ENCODE measurements around the gene MRPL33.

The MRPL33 gene

DNA sequence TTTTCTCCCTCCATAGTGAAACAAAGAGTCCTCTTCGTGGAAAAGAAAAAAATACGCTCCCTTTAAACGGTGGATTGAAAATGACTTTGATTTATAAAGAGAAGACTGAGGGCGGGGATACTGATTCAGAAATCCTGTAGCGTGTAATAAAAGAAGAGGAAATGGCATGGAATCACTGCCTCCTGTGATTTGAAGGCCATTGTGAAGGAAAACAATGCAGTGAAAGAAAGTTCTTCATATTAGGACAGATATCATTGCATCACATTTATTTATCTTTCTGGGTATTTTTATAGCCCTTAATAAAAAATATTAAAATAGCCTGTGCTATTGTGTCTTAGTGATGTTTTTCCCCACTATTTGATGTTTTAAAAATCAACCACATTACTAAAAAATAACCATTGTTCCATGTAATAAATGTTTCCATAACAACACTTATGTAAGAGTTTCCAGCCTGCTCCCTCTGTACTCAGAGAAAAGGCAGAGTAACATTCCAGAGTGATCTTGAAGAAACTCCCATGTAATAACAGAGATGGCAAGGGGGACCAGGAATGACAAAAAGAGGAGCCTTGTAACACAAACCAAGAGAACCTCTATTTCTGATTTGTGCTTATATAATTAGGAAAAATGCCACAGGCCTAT, 8.0 kb downstream of the MRPL33 start:
- no peak for DNase-seq (ENCODE audit: low spot score)

DNA sequence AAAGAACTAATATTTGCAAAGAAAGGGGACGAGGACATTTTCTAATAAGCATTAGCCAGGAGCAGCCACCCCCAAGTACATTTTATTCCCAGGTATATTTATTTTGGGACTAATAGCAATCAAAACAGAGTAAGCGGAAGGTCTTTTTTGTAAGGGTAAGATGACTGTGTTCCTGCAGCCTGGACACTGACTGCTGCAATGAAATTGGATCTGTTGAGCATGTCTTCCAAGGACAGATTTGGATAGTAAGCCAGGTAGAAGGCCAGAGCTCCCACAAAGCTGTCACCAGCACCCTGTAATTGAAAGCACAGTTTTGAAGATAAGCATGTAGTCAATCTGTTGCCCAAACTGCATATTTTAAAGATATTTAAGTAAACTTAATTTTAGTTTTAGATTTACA, 10.0 kb downstream of the MRPL33 start:
- DNase-seq (ENCODE audit: low spot score) = no peak

DNA sequence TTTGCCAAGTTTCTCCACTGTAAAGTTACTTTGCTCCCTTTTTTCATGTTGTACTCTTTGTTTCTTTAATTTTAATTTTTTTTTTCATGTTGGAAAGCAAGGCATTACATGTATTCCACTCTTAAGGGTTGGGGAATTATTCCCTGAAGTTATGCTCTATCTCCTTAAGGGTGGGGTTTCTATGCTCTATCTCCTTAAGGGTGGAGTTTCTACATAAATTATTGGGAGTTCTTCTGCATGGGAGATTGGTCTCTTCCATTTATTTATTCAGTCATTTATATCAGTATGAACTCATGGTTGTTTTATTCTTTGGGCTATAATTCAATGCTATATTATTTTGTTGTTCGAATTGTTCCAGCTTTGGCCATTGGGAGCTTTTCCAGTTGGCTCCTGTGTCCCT, 11.2 kb downstream of the MRPL33 start:
- no peak for DNase-seq (ENCODE audit: low spot score)

DNA sequence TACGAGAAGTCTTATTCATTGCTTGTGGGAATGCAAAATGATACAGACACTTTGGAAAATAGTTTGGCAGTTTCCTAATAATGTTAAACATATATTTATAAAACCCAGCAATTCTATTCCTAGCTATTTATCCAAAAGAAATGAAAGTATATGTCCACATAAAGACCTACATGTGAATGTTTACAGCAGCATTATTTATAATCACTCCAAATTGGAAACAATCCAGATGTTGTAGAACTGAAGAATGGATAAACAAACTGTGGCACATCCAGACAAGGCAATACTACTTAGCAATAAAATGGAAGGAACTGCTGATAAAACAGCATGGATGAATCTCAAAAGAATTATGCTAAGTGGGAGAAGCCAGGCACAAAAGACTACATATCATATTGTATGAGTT, 19.3 kb downstream of the MRPL33 start:
- DNase-seq (ENCODE audit: low spot score) = no peak

DNA sequence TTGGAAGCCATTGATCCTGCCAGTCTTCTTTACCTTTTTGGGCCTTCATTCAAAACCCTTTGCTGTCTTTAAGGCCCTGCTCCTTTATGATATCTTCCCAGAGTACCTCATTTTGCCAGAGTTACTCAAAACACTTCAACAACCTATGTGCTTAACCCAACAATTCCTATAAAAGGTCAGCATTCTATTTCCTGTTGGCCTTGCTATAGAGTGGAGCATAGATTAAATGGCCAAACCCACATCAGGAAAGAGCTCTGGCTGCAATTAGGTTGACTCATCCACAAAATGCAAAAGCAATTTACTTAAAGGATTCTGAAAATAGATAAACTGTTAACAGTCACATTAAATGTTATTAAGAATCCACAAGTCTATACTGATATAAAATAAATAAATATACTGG, 21.2 kb downstream of the MRPL33 start:
- DNase-seq (ENCODE audit: low spot score) = no peak

DNA sequence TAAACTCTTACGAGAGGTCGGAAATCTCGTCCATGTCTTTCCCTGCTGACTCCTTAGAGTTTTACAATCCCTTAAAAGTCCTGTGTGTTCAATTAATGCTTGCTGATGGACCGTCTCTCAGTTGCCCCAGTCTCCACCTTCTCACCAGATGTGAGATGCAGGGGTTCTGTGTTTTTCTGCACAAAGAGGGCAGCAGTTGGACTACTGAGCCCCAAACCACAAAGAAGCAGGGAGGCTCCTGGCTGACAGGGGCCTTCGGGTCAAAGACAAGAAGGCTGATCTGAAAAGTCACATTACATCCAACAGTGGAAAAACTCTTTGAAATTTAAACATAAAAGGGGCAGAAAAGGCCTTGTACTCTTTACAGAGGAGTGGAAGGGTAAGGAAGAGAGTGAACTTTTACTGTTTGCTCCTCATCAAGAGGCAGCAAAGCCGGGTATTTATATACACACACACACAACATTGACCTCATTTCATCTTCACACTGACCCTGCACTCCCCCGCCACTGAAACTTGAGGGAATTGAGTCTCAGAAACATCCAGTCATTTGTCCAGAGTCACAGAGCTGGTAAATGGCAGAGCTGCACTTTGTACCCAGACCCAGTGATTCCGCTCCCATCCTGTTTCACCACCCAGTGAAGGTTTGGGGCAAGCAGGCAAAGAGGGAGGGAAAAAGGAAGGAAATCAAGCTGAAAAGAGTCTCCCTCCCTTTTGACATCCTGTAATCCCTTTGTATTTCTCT, 23.7 kb downstream of the MRPL33 start:
- no peak for DNase-seq (ENCODE audit: low spot score)

DNA sequence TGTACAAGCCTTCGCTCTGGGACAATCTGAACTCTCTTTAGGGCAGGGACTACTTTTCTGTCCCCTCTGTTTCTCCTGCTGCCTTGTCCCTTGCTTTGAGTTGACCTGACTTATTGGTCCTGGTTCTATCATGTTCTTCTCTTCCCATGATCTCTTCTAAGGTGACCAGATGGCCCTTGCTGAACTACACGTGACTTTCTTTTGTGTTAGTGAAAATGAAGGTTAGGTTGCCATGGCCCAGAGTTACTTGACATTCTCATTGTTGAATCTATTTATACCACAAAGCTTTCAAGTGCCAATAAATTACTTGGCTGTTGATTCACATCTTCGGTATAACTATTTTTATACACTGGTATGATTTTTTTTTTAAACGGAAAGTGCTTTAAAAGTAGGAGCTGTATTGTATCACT, 24.4 kb downstream of the MRPL33 start:
- no peak for DNase-seq (ENCODE audit: low spot score)

DNA sequence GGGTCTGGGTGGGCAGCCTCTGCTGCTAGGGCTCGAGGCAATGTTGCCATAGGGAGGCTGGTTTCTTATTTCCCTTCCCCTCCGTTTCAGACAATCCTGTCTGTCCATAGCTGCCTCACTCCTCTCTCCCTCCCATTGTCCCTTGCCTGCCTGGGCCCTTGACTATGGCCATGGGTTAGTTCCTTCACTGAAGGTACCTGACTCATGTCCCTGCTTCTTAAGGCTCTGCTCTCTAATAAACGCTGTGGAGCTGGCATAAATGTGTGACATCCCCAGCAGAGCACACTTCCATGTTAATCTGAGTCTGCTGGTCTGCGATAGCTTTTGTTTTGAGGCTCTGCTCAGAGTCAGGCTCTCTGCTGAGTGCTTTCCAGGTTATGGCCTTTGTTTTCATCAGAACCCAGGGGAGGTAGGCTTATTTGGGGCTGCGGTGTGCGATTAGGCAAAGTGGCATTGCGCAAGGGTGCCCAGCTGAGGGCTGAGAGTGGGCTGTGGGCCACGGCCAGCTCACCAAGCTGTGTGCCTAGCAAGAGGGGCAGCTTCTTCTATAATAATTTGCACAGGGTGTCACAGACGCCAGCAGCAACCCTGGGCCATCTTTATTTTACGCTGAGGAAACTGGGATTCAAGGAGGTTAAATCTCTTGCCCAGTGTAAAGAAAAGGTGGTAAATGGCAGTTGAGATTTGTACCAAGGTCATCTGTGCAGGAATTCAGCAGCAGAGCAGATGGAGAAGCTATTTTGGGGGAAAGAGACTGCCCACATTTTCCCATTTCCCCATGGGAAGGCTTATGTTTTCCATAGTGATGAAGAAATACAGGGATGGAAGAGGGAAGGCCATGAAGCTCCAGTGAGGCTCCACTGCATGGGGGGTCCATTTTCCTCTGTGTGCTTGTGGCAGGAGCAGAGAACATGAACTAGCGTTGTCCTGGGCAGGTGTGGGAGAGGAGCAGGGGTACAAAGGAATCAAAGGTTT, 25.6 kb downstream of the MRPL33 start:
- no peak for DNase-seq (ENCODE audit: low spot score)

DNA sequence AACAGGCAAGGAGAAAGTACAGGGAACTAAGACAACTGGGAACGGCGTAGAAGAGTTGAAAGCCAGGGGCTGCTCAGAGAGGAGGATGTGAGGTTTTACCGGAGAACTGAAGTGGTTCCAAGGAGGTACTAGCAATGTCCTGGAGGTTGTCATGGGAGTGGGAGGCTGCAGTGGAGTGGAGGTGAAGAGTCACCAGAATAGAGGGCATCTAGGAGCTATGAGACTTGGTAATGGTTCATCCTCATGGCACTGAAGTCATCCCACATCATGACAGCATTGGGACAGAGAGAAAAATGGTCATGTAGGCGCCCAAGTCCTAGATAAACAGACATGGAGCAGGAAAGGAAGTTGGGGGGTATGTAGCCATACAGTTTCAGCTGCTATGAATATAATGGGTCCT, 26.3 kb downstream of the MRPL33 start:
- no peak for DNase-seq (ENCODE audit: low spot score)

DNA sequence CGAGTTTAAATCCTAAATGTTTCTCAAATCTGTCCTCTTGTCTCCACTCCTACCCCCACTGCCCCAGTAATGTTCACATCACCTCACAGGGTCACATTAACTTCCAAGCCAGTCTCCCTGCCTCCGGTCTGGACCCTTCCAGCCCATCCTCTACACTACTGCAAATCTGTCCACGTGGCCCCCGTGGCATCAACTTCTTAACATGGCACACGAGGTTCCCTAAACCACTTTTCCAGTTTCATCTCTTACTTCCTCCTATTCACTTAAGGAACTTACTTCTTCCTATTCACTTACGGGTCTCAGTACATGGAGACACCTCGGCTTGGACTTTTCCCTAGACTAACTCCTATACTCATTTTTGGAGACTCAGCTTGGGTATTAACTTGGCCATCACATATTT, 27.0 kb downstream of the MRPL33 start:
- no peak for DNase-seq (ENCODE audit: low spot score)

DNA sequence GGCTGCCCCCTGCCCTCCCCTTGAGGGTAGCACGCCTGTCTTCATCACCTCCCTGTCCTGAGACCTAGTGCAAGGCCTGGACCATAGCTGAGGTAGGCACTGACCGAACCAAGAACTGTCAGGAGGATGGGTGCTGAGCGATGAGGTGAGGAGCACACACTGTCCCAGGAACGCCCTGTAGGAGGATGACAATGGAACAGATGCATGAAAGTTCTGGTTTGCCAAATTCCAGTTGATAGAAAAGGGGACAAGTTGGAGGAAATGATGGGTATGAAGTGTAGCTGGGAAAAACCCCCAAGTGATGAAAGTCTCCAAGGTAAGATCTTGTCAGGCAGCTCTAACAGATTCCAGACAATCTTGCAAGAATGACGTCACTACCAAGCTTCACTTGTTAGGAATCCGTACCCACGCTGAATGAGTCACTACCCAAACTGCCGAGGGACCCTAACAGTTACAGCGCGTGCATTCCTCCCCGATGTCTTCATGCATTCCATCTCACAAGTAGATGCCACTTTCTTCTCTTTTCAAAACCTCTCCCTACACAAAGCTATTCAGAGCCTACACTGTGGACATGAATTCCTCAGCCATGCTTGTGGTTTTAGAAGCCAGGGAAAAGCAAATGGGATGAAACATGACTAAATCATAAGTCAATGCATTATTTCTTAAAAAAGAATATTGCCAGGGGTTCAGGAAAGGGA, 27.6 kb downstream of the MRPL33 start:
- DNase-seq (ENCODE audit: low spot score) = no peak

DNA sequence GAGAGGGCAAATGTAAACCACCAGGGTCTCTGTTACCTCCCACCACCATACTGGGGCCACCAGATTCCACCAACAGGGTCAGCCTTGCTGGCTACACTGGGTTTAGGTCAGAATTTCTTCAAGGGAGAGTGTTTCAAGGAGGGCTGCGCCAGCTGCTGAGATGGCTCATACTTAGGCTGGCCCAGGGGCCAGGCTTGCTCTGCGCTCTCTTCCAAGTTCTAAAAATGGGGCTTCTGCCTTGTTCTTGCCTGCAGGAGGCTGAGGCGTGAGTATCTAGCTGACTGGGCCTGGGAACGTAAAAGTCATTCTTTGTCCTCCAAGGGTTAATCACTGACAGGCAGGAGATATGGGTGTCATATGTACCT, 28.1 kb downstream of the MRPL33 start:
- DNase-seq (ENCODE audit: low spot score) = no peak

DNA sequence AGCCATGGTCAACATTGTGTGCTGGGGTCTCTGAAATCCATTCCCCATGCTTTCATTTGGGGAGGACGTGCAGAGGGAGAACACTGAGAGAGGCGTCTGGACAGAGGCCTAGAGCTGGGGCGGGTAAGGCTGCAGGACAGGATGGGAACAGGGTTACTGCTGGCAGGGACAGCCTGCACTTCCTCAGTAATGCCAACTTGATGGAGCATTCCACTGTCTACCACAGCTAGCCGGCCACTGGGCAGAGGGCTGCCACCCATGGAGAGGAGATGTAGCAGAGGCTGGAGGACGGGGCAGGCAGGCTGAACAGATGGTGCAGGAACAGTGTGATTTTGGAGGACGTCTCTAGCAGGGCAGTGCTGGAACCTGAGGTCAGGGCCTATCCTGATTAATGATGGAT, 29.3 kb downstream of the MRPL33 start:
- DNase-seq (ENCODE audit: low spot score) = no peak

DNA sequence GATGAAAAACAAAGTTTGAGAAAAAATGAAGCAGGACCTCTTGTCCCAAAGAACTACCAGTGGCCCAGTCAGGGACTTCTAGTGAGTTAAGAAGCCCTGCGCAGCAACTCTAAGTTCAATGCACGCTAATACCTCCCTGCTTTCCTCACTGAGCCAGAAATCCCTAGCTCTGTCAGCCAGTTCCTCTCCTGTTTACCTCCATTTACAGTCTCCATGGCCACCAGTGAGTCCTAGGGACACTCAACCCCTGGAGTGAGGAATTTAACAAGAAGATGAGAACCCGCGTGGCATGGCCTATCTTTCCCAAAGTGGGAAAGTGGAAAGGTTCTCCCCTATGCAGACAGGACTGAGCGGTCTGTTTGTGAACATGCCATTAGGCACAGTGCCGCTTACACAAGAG, 31.0 kb downstream of the MRPL33 start:
- no peak for DNase-seq (ENCODE audit: low spot score)

DNA sequence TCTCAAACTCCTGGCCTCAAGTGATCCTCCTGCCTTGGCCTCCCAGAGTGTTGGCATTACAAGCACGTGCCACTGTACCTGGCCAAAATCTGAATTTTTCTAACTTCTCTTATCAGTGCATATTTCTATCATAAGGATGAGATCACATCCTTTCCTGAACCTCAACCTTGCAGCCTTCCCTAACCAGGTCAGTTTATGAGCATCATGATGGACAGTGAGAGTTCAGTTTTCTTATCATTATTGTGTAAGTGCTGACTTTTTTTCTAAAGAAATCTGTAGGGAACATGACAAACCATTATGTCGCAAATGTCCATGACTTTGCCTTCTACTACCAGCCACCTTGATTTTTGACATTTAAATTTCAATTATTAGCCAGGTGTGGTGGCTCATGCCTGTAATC, 31.5 kb downstream of the MRPL33 start:
- DNase-seq (ENCODE audit: low spot score) = no peak

DNA sequence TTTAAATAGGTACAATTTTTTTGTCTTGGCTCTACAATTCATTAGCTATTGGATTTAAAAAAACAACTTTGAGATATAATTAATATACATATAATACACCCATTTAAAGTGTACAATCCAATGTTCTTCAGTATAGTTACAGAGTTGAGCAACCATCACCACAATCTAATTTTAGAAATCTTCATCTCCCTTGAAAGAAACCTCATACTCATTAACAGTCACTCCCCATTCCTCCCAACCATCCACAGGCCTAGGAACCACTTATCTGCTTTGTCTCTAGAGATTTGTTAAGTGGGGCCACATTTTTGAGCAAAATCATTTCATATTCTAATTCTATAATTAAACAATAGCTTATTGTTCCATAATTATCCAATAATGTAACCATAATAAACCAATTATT, 32.6 kb downstream of the MRPL33 start:
- no peak for DNase-seq (ENCODE audit: low spot score)

DNA sequence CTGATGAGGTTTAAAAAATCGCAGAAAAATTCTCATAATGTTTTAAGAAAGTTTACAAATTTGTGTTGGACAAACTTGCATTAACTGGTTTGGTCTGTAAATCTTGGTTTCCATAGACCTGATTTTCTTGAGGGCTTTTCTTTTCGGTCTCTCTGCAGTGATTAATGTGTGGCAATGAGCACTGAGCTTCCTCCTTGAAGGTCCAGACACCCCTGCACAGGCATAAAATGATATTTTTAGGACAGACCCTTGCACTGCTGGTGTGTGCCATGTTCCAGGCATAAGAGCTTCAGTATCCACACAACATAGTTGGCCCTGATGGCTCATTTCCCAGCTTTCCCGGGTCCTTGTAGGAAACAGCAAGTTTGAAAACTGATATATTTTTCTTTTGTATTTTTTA, 33.7 kb downstream of the MRPL33 start:
- DNase-seq (ENCODE audit: low spot score) = no peak

DNA sequence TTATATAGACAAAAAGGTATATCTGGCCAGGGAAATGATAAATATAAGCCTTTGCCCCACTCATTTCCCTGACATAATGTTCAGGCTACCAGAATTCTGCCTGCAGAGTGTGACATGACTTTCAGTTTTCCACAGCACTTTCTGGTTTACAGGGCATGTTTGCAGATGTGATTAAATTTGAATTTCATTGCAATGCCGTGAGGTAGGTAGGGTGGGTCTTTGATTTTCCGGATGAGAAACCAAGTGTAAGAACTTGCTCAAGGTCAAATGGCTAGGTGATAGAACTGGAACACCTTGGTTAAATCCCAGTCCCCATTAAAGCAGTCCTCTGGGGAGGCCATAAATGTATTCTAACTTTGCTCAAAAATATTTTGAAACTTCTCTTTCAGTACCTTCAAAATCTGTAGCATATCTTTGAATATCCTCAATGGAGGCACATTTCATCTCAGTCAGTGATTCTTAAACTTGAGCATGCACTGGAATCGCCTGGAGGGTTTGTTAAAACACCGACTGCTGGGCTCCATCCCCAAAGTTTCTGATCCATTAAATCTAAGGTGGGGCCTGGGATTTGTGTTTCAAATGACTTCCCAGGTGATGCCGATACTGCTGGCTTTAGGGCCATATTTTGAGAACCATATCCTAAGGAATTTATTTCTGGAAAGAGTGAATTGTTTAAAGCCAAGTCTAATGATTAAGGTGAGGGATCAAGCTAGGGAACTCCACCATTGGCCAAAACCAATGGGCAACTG, 35.0 kb downstream of the MRPL33 start:
- no peak for DNase-seq (ENCODE audit: low spot score)

DNA sequence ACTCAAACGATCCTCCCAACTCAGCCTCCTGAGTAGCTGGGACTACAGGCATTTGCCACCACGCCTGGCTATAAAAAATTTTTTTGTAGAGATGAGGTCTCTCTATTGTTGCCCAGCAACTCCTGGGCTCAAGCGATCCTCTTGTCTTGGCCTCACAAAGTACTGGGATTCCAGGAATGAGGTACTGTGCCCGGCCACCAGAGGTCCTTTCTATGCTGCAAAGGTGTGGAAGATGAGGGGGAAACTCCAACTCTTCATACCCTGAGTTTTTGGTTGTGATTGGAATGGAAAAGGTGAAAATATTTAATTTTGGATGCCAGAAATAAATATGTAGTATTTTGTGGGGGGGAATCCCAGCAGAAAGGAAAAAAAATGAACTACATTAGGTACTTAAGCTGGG, 36.0 kb downstream of the MRPL33 start:
- no peak for DNase-seq (ENCODE audit: low spot score)

DNA sequence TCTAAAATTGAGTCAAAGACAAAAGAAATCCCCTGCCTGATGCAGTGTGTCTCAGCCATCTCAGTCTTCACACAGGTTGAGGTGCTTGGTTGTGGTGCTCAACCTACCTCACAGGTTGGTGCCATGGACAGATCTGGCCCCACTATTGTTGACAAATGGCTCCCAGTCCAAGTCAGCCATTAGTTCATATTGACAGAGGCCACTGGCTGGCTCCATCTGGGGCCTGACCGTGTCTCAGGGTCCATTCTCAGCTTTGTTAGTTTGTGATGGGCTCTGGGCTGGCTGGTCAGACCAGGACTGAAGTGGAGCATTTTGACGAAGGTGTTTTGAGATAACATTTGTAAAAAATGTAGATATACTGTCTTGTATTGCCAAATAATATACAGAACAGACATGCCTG, 36.9 kb downstream of the MRPL33 start:
- DNase-seq (ENCODE audit: low spot score) = no peak

DNA sequence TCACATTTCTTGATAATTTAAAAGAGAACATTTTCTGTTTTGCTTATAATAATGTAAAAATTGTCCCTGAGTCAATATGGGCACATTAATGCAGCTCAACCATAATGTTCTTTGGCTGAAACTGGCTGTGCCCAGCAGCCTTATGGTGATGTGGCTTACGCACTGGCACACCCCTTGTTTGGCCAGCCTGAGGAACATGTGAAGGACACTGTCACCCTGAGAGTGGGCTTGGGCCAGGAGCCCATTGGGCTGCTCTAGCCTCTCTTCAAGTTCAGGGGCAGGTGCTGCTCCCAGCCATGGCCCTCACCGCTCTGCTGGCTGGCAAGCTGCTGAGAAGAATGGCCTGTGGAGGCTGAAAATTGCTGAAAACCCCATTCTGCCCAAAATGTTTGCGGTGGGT, 37.5 kb downstream of the MRPL33 start:
- DNase-seq (ENCODE audit: low spot score) = no peak
